MCF 10A (cell line): ENCODE data around the gene UBE2D1. TPM values are rescaled to one million over a fixed set of nuclear protein-coding genes. Genes with fewer than 3 reads are reported as not detected.

Experiments
- BruUV-seq: library from RNA; stranded (reverse); fragments of 400-500 nt; replicated peaks from 2 replicates; lab custom pipeline; 2021; lab: Mats Ljungman, UMichigan
- CTCF ChIA-PET: fragments of 300-600 bp; sonication (Branson Sonifier 250); formaldehyde crosslinking; extraction: SDS; loops from one replicate; lab custom pipeline; 2021; ENCODE audit warnings: antibody characterized with exemption, inconsistent platforms; lab: Yijun Ruan, JAX
- POLR2A ChIA-PET: fragments of 300-600, 350-650 bp; sonication (Branson Sonifier 250); formaldehyde crosslinking; extraction: SDS; loops from one replicate; lab custom pipeline; 2020; ENCODE audit warnings: antibody characterized with exemption, inconsistent platforms; lab: Yijun Ruan, JAX
- DNase-seq: peaks from one replicate; pipeline ENCODE4 v3.0.0-alpha.2; 2018; ENCODE audit not compliant: unreplicated experiment
- H3K27ac Mint-ChIP-seq: one replicate; pipeline ENCODE4 v1.8.0; 2022; ENCODE audit warnings: mild to moderate bottlenecking, low read depth, mixed read lengths; ENCODE audit not compliant: unreplicated experiment
- H3K27me3 Mint-ChIP-seq: one replicate; pipeline ENCODE4 v1.8.0; 2022; ENCODE audit warnings: mixed read lengths; ENCODE audit not compliant: insufficient read depth, unreplicated experiment
- H3K36me3 Mint-ChIP-seq: one replicate; pipeline ENCODE4 v1.8.0; 2022; ENCODE audit warnings: mild to moderate bottlenecking, moderate library complexity, mixed read lengths; ENCODE audit not compliant: insufficient read depth, unreplicated experiment
- H3K4me1 Mint-ChIP-seq: one replicate; pipeline ENCODE4 v1.8.0; 2022; ENCODE audit warnings: mixed read lengths; ENCODE audit not compliant: insufficient read depth, unreplicated experiment
- H3K4me3 Mint-ChIP-seq: one replicate; pipeline ENCODE4 v1.8.0; 2022; ENCODE audit warnings: mild to moderate bottlenecking, moderate library complexity, mixed read lengths; ENCODE audit not compliant: unreplicated experiment
- H3K9me3 Mint-ChIP-seq: one replicate; pipeline ENCODE4 v1.8.0; 2022; ENCODE audit warnings: mixed read lengths; ENCODE audit not compliant: unreplicated experiment
- intact Hi-C: fragments of 100-400 bp; cut with micrococcal nuclease; formaldehyde crosslinking; loops from 2 replicates; pipeline ENCODE4 v1.14.1; 2022
- total RNA-seq: library from RNA; stranded (reverse); gene quantifications from 2 replicates; pipeline ENCODE4 v1.2.3, GENCODE V29; 2022
- TF ChIP-seq, protein P1 (sequence below): fragments of 200-600 bp; IDR thresholded peaks from one replicate; pipeline ENCODE4 v1.8.0; 2022; ENCODE audit warnings: antibody characterized with exemption, mild to moderate bottlenecking; ENCODE audit not compliant: unreplicated experiment

UBE2D1 gene
- total RNA-seq, 1 experiment from 2014 or later: 12.2 TPM

DNA sequence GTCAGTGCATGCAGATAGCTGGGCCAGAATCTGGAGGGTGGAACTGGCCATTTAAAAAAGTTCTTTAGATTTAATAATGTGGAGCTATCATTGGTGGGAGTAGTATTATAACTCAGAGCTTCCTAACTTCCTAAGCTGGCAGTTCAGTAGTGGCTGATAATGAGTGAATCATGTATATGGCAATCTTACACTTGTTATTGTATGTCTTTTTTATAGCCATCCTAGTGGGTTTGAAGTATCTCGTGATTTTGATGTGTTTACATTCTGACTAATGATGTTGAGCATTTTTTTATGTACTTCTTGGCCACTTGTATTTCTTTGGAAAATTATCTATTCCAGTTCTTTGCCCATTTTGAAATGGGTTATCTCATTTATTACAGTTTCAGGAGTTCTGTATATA is 65.8 kb downstream of the UBE2D1 start:
- TF ChIP-seq, protein P1, sequence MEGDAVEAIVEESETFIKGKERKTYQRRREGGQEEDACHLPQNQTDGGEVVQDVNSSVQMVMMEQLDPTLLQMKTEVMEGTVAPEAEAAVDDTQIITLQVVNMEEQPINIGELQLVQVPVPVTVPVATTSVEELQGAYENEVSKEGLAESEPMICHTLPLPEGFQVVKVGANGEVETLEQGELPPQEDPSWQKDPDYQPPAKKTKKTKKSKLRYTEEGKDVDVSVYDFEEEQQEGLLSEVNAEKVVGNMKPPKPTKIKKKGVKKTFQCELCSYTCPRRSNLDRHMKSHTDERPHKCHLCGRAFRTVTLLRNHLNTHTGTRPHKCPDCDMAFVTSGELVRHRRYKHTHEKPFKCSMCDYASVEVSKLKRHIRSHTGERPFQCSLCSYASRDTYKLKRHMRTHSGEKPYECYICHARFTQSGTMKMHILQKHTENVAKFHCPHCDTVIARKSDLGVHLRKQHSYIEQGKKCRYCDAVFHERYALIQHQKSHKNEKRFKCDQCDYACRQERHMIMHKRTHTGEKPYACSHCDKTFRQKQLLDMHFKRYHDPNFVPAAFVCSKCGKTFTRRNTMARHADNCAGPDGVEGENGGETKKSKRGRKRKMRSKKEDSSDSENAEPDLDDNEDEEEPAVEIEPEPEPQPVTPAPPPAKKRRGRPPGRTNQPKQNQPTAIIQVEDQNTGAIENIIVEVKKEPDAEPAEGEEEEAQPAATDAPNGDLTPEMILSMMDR: no peak
- Mint-ChIP-seq H3K36me3 (peaks cover 15% of the 10 kb centered on the region), H3K27ac (no peak overlapping the region), H3K4me3 (no peak overlapping the region), H3K9me3 (no peaks in the 10 kb centered on the region), H3K4me1 (no peaks in the 10 kb centered on the region), H3K27me3 (no peaks in the 10 kb centered on the region)
- no TSS peak for BruUV-seq
- POLR2A ChIA-PET: interaction anchor here (0.6 to 1.5 kb wide), 2 partner anchors 15 to 1905 kb away, joined by 3 to 5 read pairs; partner anchors contain the start of gene TFAM
- peak; percentile 26 for DNase-seq
- CTCF ChIA-PET: interaction anchor here (1.1 to 8.6 kb wide), 2 partner anchors 9 to 13 kb away, joined by 3 to 59 read pairs; no protein-coding TSS in a partner anchor
- intact Hi-C loops: no loop called here

DNA sequence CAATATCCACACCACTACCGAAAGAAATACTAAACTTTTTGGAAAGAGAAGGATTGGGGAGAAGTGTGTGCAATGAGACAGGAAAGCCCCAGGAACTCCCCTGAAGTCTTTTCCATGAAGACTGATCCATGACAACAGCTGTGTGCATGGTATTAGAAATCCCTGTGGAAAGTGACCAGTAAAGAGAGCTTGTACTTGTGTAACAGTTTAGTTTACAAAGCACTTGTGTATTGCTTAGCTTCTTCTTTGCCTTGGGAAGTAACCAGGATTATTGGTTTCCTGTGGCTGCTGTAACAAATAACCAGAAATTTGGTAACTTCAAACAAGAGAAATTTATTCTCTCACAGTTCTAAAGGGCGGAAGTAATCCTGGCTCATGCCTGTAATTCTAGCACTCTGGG is 69.2 kb downstream of the UBE2D1 start:
- CTCF ChIA-PET: interaction anchor here (8.6 kb wide), 1 partner anchor 10 kb away, joined by 59 read pairs; no protein-coding TSS in a partner anchor
- intact Hi-C loops: no loop called here
- Mint-ChIP-seq H3K27me3 (no peaks in the 10 kb centered on the region), H3K36me3 (no peaks in the 10 kb centered on the region), H3K9me3 (no peaks in the 10 kb centered on the region), H3K27ac (no peak overlapping the region), H3K4me3 (no peak overlapping the region), H3K4me1 (no peaks in the 10 kb centered on the region)
- BruUV-seq: no TSS peak
- DNase-seq: no peak
- POLR2A ChIA-PET: no interaction called here
- TF ChIP-seq, protein P1: no peak

DNA sequence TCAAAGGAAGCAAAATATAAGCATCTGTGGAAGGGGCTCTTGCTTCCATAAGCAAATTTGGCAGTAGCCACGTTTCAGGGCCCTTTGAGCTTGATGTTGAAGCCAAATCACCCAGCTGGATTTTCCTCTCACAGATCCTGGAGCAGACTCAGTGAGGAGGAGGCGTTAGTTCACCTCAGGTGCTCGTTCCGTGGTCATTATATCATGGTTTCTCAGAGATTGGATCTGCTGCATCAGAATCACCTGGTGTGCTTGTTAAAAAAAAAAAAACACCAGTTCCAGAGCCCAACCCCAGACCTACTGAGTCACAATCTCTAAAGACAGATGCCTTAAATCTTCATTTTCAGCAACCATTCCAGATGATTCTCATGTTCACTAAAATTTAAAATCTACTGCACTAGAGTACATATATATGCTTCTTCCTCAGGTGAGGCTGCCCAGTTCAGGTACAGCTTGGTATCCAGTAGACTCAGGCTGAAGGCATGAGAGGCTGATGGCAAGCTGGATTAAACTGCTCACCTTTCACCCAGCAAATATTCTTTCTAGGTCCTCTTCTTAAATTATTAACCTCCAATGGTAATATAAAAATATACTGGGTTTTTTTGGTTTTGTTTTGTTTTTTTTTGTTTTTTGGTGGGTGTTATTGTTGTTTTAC is 75.3 kb downstream of the UBE2D1 start:
- H3K4me1 Mint-ChIP-seq: peaks cover 16% of the 10 kb centered on the region
- CTCF ChIA-PET: interaction anchor here (0.5 to 1.4 kb wide), 6 partner anchors 74 to 559 kb away, joined by 3 to 4 read pairs (median 4); no protein-coding TSS in a partner anchor
- H3K9me3 Mint-ChIP-seq: no peaks in the 10 kb centered on the region
- H3K4me3 Mint-ChIP-seq: no peak overlapping the region
- BruUV-seq: no TSS peak
- H3K27me3 Mint-ChIP-seq: no peaks in the 10 kb centered on the region
- DNase-seq: no peak
- POLR2A ChIA-PET: interaction anchor here (1.0 kb wide), 1 partner anchor 105 kb away, joined by 3 read pairs; no protein-coding TSS in a partner anchor
- H3K27ac Mint-ChIP-seq: no peak overlapping the region
- TF ChIP-seq, protein P1: no peak
- intact Hi-C loops: loop anchor here (5.0 to 10.0 kb wide), 2 partner anchors 542 to 1215 kb away; no protein-coding TSS in a partner anchor
- H3K36me3 Mint-ChIP-seq: no peaks in the 10 kb centered on the region

DNA sequence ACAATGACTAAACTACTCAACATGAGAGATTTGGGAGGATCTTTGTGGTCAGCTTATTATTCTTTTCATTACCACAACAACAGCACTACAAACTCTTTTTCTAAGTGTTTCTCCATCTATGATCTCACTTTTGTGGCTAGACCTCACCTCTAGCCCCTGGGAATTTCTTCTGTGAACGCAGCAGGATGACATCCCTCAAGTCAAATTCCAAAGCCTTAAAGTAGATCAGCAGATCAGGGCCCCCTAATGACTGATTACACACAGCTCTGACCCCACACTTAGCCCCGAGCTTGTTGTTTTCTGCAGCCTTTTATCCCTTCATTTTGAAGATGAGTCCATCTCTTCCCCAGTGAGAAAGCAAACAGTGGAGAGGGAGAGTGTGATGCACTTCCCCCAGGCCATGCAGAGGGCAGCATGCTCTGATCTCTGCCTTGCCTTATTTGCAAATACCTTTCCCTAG is 77.7 kb downstream of the UBE2D1 start:
- TF ChIP-seq, protein P1: no peak
- ChIA-PET POLR2A (no interaction called here), CTCF (interaction anchor here (0.5 to 5.2 kb wide), 11 partner anchors 9 to 369 kb away, joined by 3 to 85 read pairs (median 4); no protein-coding TSS in a partner anchor)
- Mint-ChIP-seq H3K27ac (no peak overlapping the region), H3K36me3 (no peaks in the 10 kb centered on the region), H3K4me3 (no peak overlapping the region), H3K27me3 (no peaks in the 10 kb centered on the region), H3K9me3 (no peaks in the 10 kb centered on the region), H3K4me1 (peaks cover 16% of the 10 kb centered on the region)
- no TSS peak for BruUV-seq
- DNase-seq: peak; percentile 21
- intact Hi-C loops: loop anchor here (5.0 to 10.0 kb wide), 2 partner anchors 540 to 1212 kb away; no protein-coding TSS in a partner anchor
